Measurements from ENCODE around the gene ATP4B. TPM values are rescaled to one million over a fixed set of nuclear protein-coding genes. Genes with fewer than 3 reads are reported as not detected.

The ATP4B gene
- total and polyA plus RNA-seq, 2 of the 8 experiments (the other 6 are each of a cell fraction or from before 2014, with no cell fraction given) = 0.05 TPM; not detected in 1

DNA sequence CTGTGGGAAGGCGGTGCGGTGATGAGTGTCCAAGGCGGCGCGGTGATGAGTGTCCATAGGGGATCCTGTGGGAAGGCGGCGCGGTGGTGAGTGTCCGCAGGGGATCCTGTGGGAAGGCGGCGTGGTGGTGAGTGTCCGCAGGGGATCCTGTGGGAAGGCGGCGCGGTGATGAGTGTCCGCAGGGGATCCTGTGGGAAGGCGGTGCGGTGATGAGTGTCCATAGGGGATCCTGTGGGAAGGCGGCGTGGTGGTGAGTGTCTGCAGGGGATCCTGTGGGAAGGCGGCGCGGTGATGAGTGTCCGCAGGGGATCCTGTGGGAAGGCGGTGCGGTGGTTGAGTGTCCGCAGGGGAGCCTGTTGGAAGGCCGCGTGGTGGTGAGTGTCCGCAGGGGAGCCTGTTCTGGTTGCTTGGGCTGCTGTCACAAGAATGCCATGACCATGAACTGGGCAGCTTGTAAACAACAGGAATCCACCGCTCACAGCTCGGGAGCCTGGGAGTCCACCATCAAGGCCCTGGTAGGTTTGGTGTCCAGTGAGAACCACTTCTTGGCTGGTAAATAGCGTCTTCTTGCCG, 52.0 kb downstream of the ATP4B start (continued):
- TF ChIP-seq, protein P1, sequence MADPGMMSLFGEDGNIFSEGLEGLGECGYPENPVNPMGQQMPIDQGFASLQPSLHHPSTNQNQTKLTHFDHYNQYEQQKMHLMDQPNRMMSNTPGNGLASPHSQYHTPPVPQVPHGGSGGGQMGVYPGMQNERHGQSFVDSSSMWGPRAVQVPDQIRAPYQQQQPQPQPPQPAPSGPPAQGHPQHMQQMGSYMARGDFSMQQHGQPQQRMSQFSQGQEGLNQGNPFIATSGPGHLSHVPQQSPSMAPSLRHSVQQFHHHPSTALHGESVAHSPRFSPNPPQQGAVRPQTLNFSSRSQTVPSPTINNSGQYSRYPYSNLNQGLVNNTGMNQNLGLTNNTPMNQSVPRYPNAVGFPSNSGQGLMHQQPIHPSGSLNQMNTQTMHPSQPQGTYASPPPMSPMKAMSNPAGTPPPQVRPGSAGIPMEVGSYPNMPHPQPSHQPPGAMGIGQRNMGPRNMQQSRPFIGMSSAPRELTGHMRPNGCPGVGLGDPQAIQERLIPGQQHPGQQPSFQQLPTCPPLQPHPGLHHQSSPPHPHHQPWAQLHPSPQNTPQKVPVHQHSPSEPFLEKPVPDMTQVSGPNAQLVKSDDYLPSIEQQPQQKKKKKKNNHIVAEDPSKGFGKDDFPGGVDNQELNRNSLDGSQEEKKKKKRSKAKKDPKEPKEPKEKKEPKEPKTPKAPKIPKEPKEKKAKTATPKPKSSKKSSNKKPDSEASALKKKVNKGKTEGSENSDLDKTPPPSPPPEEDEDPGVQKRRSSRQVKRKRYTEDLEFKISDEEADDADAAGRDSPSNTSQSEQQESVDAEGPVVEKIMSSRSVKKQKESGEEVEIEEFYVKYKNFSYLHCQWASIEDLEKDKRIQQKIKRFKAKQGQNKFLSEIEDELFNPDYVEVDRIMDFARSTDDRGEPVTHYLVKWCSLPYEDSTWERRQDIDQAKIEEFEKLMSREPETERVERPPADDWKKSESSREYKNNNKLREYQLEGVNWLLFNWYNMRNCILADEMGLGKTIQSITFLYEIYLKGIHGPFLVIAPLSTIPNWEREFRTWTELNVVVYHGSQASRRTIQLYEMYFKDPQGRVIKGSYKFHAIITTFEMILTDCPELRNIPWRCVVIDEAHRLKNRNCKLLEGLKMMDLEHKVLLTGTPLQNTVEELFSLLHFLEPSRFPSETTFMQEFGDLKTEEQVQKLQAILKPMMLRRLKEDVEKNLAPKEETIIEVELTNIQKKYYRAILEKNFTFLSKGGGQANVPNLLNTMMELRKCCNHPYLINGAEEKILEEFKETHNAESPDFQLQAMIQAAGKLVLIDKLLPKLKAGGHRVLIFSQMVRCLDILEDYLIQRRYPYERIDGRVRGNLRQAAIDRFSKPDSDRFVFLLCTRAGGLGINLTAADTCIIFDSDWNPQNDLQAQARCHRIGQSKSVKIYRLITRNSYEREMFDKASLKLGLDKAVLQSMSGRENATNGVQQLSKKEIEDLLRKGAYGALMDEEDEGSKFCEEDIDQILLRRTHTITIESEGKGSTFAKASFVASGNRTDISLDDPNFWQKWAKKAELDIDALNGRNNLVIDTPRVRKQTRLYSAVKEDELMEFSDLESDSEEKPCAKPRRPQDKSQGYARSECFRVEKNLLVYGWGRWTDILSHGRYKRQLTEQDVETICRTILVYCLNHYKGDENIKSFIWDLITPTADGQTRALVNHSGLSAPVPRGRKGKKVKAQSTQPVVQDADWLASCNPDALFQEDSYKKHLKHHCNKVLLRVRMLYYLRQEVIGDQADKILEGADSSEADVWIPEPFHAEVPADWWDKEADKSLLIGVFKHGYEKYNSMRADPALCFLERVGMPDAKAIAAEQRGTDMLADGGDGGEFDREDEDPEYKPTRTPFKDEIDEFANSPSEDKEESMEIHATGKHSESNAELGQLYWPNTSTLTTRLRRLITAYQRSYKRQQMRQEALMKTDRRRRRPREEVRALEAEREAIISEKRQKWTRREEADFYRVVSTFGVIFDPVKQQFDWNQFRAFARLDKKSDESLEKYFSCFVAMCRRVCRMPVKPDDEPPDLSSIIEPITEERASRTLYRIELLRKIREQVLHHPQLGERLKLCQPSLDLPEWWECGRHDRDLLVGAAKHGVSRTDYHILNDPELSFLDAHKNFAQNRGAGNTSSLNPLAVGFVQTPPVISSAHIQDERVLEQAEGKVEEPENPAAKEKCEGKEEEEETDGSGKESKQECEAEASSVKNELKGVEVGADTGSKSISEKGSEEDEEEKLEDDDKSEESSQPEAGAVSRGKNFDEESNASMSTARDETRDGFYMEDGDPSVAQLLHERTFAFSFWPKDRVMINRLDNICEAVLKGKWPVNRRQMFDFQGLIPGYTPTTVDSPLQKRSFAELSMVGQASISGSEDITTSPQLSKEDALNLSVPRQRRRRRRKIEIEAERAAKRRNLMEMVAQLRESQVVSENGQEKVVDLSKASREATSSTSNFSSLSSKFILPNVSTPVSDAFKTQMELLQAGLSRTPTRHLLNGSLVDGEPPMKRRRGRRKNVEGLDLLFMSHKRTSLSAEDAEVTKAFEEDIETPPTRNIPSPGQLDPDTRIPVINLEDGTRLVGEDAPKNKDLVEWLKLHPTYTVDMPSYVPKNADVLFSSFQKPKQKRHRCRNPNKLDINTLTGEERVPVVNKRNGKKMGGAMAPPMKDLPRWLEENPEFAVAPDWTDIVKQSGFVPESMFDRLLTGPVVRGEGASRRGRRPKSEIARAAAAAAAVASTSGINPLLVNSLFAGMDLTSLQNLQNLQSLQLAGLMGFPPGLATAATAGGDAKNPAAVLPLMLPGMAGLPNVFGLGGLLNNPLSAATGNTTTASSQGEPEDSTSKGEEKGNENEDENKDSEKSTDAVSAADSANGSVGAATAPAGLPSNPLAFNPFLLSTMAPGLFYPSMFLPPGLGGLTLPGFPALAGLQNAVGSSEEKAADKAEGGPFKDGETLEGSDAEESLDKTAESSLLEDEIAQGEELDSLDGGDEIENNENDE (IDR thresholded peaks at IDR 0.05; ENCODE audit: insufficient replicate concordance, low read length) = no peak
- TF ChIP-seq TEAD4 (IDR thresholded peaks at IDR 0.05; ENCODE audit: low read depth, low read length) = no peak
- TF ChIP-seq ZNF274 (IDR thresholded peaks at IDR 0.05; ENCODE audit: borderline replicate concordance, extremely low read depth, low read length) = no peak
- no peak for TF ChIP-seq EZH2 (IDR thresholded peaks at IDR 0.05; ENCODE audit: low read depth, low read length, severe bottlenecking)
- TF ChIP-seq KDM5A (IDR thresholded peaks at IDR 0.05; ENCODE audit: low read length) = no peak
- TF ChIP-seq EP300 (IDR thresholded peaks at IDR 0.05; ENCODE audit: borderline replicate concordance in 1 of 2, low read depth in 2 of 2, low read length in 2 of 2) = no peak

All from H1 (cell line).